Osteoblast (primary cell): ENCODE data around the gene CLEC18A. TPM values are rescaled to one million over a fixed set of nuclear protein-coding genes. Genes with fewer than 3 reads are reported as not detected.
"Not testable (repeated sequence)": the region's sequence is repeated elsewhere in the genome, so short reads cannot be mapped to it uniquely, and the experiment has no call there.

Experiments
- DNase-seq: peaks from one replicate; pipeline ENCODE4 v3.0.0; 2011; ENCODE audit warnings: low spot score, mixed read lengths; ENCODE audit not compliant: insufficient read length; ENCODE audit errors: missing footprints
- H2AFZ ChIP-seq: 2 replicates; pipeline ENCODE4 v1.6.0; 2011; ENCODE audit warnings: mild to moderate bottlenecking, low read length
- H3K27ac ChIP-seq: 2 replicates; pipeline ENCODE4 v1.5.1; 2011; ENCODE audit warnings: mild to moderate bottlenecking, low read depth, low read length, moderate library complexity
- H3K27me3 ChIP-seq: 2 replicates; pipeline ENCODE4 v1.6.0; 2012; ENCODE audit warnings: mild to moderate bottlenecking, control low read depth, inconsistent platforms, low read length, moderate library complexity; ENCODE audit not compliant: insufficient read depth
- H3K36me3 ChIP-seq: 2 replicates; pipeline ENCODE4 v1.5.1; 2011; ENCODE audit warnings: mild to moderate bottlenecking, low read length, control low read depth, moderate library complexity; ENCODE audit not compliant: insufficient read depth
- H3K4me1 ChIP-seq: 2 replicates; pipeline ENCODE4 v1.5.1; 2011; ENCODE audit warnings: mild to moderate bottlenecking, low read length, control low read depth, moderate library complexity; ENCODE audit not compliant: insufficient read depth
- H3K4me2 ChIP-seq: 2 replicates; pipeline ENCODE4 v1.6.0; 2011; ENCODE audit warnings: mild to moderate bottlenecking, low read length; ENCODE audit not compliant: insufficient read depth
- H3K4me3 ChIP-seq: fragments of 200-600 bp; sonication (generic); 3 replicates; pipeline ENCODE4 v1.5.1; 2012; ENCODE audit warnings: mild to moderate bottlenecking, low read length, inconsistent platforms; ENCODE audit not compliant: insufficient read depth
- H3K79me2 ChIP-seq: 2 replicates; pipeline ENCODE4 v1.6.0; 2012; ENCODE audit warnings: mild to moderate bottlenecking, low read length, control low read depth, inconsistent platforms; ENCODE audit not compliant: insufficient read depth
- H3K9me3 ChIP-seq: 2 replicates; pipeline ENCODE4 v1.5.1; 2011; ENCODE audit warnings: low read depth, low read length, control low read depth
- H4K20me1 ChIP-seq: 2 replicates; pipeline ENCODE4 v1.6.0; 2012; ENCODE audit warnings: mild to moderate bottlenecking, low read length, control low read depth; ENCODE audit not compliant: insufficient read depth
- small RNA-seq: library from RNA; depleted of rRNA; stranded (forward); fragments of <200 nt; gene quantifications from one replicate; pipeline ENCODE3, GENCODE V24; 2012
- total RNA-seq: library from RNA; depleted of rRNA; stranded (reverse); fragments of >200 nt; gene quantifications from 2 replicates; pipeline ENCODE4 v1.2.3, GENCODE V29; 2012

CLEC18A gene
- total RNA-seq, 1 donor: 1.1 TPM

DNA sequence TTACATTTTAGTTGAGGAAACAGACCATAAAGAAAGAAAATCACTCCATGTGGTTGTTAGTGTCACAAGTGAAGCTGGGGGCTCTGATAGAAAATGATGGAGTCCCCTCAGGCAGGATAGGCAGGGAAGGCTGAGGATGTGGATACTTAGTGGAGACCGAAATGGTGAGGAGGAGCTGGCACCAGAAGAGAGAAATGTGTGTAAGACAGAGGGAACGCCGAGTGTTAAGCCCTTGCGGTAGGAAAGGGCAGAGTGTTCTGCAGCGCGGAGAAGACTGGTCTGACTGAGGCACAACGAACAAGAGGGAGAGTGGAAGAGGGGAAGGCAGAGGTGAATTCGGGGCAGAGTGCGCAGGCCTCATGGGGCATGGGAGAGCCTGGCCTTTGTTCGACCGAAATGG lies 61.2 kb downstream of the CLEC18A start:
- H3K4me1 ChIP-seq, H3K4me2 ChIP-seq, DNase-seq, H3K4me3 ChIP-seq, H2AFZ ChIP-seq, H3K9me3 ChIP-seq, H3K27ac ChIP-seq, H4K20me1 ChIP-seq, H3K27me3 ChIP-seq, H3K79me2 ChIP-seq: not testable (repeated sequence)
- peaks cover 15% of the 10 kb centered on the region for H3K36me3 ChIP-seq

DNA sequence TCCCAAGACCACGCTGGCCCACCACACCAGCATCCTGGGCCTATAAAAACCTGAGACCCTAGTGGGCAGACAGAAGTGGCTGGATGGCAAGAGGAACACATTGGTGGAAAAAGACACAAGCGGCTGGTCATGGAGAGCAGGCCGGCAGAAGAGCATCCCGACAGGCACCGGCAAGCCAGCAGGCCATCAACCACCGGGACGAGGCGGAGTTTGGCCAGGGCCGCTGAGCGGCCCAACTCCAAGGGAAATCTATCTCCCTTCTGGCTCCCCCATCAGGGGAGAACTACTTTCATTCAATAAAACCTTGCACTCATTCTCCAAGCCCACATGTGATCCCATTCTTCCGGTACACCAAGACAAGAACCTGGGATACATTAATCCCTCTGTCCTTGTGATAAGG lies 61.8 kb downstream of the CLEC18A start:
- not testable (repeated sequence) for DNase-seq, H3K27me3 ChIP-seq, H3K4me3 ChIP-seq, H3K4me2 ChIP-seq, H3K79me2 ChIP-seq, H3K4me1 ChIP-seq, H3K27ac ChIP-seq, H2AFZ ChIP-seq, H3K9me3 ChIP-seq, H4K20me1 ChIP-seq
- peaks cover 18% of the 10 kb centered on the region for H3K36me3 ChIP-seq

Small RNA genes lying within 50 kb of the gene (small RNA-seq; reads per million reads assigned to genes)
- gene AC026468.1 (not detected), gene MIR140 (2,366 reads per million, percentile 99 among the genes with 10 or more reads in this experiment)

Other genes with a start within 250 kb of the CLEC18A start
- 327 TPM in 2 replicates for gene NQO1, start 224.8 kb upstream of the CLEC18A start, total RNA-seq
- 35.5 and 36.2 TPM in 2 replicates for gene NOB1, start 196.4 kb upstream of the CLEC18A start, total RNA-seq
- 43.3 and 46.7 TPM in 2 replicates for gene WWP2, start 189.0 kb upstream of the CLEC18A start, total RNA-seq
- 23.2 and 34.2 TPM in 2 replicates for gene PDPR, start 163.0 kb downstream of the CLEC18A start, total RNA-seq
- 0.29 and 0.36 TPM in 2 replicates for gene CLEC18C, start 222.5 kb downstream of the CLEC18A start, total RNA-seq